Kidney epithelial cell (primary cell): ENCODE data around the gene GAK. TPM values are rescaled to one million over a fixed set of nuclear protein-coding genes. Genes with fewer than 3 reads are reported as not detected.
A peak's percentile ranks its signal among the peaks of the same experiment; 100 is the strongest.

Experiments used
- DNase-seq: peaks from one replicate; pipeline ENCODE4 v3.0.0-alpha.2; 2010; ENCODE audit warnings: low read depth
- H3K27me3 ChIP-seq: 2 replicates; pipeline ENCODE4 v1.6.0; 2011; ENCODE audit warnings: low read length; ENCODE audit not compliant: control insufficient read depth, insufficient read depth
- H3K36me3 ChIP-seq: 2 replicates; pipeline ENCODE4 v1.5.1; 2011; ENCODE audit warnings: low read length; ENCODE audit not compliant: control insufficient read depth, insufficient read depth
- H3K4me3 ChIP-seq: 2 replicates; pipeline ENCODE4 v1.5.1; 2011; ENCODE audit warnings: low read depth, mild to moderate bottlenecking, control low read depth, low read length
- CTCF ChIP-seq: IDR thresholded peaks from 2 replicates; pipeline ENCODE4 v1.5.1; 2011; ENCODE audit warnings: mild to moderate bottlenecking, moderate library complexity, low read length, control low read depth, inconsistent platforms; ENCODE audit not compliant: insufficient read depth, poor library complexity, severe bottlenecking
- total RNA-seq: library from RNA; depleted of rRNA; stranded (reverse); fragments of >200 nt; gene quantifications from 2 replicates; pipeline ENCODE4 v1.2.3, GENCODE V29; 2015

Gene GAK
- total RNA-seq, 1 donor from 2014 or later, result 131 TPM

- H3K36me3 ChIP-seq, result no peaks in the 10 kb centered on the region
- no peak for TF ChIP-seq CTCF
Observed at GRCh38 chr4:892780-893179, 39.3 kb downstream of the GAK start.

GRCh38 chr4:891747-892146 is 40.4 kb downstream of the GAK start:
- H3K4me3 ChIP-seq, result no peak overlapping the region
- DNase-seq, result no peak
- no peaks in the 10 kb centered on the region for H3K27me3 ChIP-seq
- no peaks in the 10 kb centered on the region for H3K36me3 ChIP-seq
- peak; percentile 18 for TF ChIP-seq CTCF

More at GRCh38 chr4:892780-893179, 39.3 kb downstream of the GAK start:
- DNase-seq, result no peak
- H3K27me3 ChIP-seq, result no peaks in the 10 kb centered on the region
- no peak overlapping the region for H3K4me3 ChIP-seq

- Histone ChIP-seq H3K4me3 (no peak overlapping the region), H3K27me3 (no peaks in the 10 kb centered on the region), H3K36me3 (no peaks in the 10 kb centered on the region)
- no peak for TF ChIP-seq CTCF
- no peak for DNase-seq
Observed at GRCh38 chr4:890036-890695, 42.0 kb downstream of the GAK start.

GRCh38 chr4:889516-889915 is 42.6 kb downstream of the GAK start:
- H3K36me3 ChIP-seq, result no peaks in the 10 kb centered on the region
- H3K27me3 ChIP-seq, result no peaks in the 10 kb centered on the region
- no peak for TF ChIP-seq CTCF
- DNase-seq, result no peak
- no peak overlapping the region for H3K4me3 ChIP-seq

- TF ChIP-seq CTCF, result no peak
Observed at GRCh38 chr4:888029-888428, 44.1 kb downstream of the GAK start.

GRCh38 chr4:887034-887763 is 44.9 kb downstream of the GAK start:
- TF ChIP-seq CTCF, result no peak
- Histone ChIP-seq H3K27me3 (no peaks in the 10 kb centered on the region), H3K36me3 (no peaks in the 10 kb centered on the region), H3K4me3 (no peak overlapping the region)
- DNase-seq, result no peak

More at GRCh38 chr4:888029-888428, 44.1 kb downstream of the GAK start:
- no peak for DNase-seq
- no peaks in the 10 kb centered on the region for H3K27me3 ChIP-seq
- no peaks in the 10 kb centered on the region for H3K36me3 ChIP-seq
- no peak overlapping the region for H3K4me3 ChIP-seq
